Neural cell (in vitro differentiated cells): Measurements from ENCODE around the gene MAGI2. TPM values are rescaled to one million over a fixed set of nuclear protein-coding genes. Genes with fewer than 3 reads are reported as not detected.

ENCODE experiments used
- H2AFZ ChIP-seq: fragments of 200-600, 300-800 bp; sonication (generic), shearing (Covaris generic); 2 replicates; pipeline ENCODE4 v1.6.0; 2014; ENCODE audit warnings: low read depth, mild to moderate bottlenecking, antibody characterized with exemption, low read length, moderate library complexity
- H3F3A ChIP-seq: fragments of 200-600 bp; shearing (Covaris generic); 2 replicates; pipeline ENCODE4 v1.6.1; 2016; ENCODE audit warnings: mild to moderate bottlenecking, moderate library complexity, mixed read lengths, antibody characterized with exemption, low read length; ENCODE audit not compliant: insufficient read depth, poor library complexity, severe bottlenecking
- H3K27ac ChIP-seq: fragments of 200-600, 300-800 bp; sonication (generic), shearing (Covaris generic); 2 replicates; pipeline ENCODE4 v1.5.1; 2014; ENCODE audit warnings: mild to moderate bottlenecking, low read length, moderate library complexity
- H3K27me3 ChIP-seq: fragments of 300-800, 200-600 bp; sonication (generic), shearing (Covaris generic); 2 replicates; pipeline ENCODE4 v1.6.0; 2014; ENCODE audit warnings: mild to moderate bottlenecking, low read depth, low read length, moderate library complexity; ENCODE audit not compliant: insufficient read depth
- H3K36me3 ChIP-seq: fragments of 300-800, 200-600 bp; sonication (generic), shearing (Covaris generic); 2 replicates; pipeline ENCODE4 v1.5.1; 2014; ENCODE audit warnings: mild to moderate bottlenecking, antibody characterized with exemption, low read length, moderate library complexity; ENCODE audit not compliant: insufficient read depth
- H3K4me2 ChIP-seq: fragments of 300-800, 200-600 bp; sonication (generic), shearing (Covaris generic); 2 replicates; pipeline ENCODE4 v1.6.0; 2014; ENCODE audit warnings: mild to moderate bottlenecking, low read length
- H3K4me3 ChIP-seq: fragments of 300-800, 200-600 bp; sonication (generic), shearing (Covaris generic); 2 replicates; pipeline ENCODE4 v1.5.1; 2014; ENCODE audit warnings: mild to moderate bottlenecking, low read length, moderate library complexity
- H3K79me2 ChIP-seq: fragments of 200-600 bp; shearing (Covaris generic); replicated peaks from 2 replicates; pipeline ENCODE4 v1.6.0; 2014; ENCODE audit warnings: mild to moderate bottlenecking, low read length, moderate library complexity; ENCODE audit not compliant: insufficient read depth
- H3K9ac ChIP-seq: fragments of 300-800, 200-600 bp; sonication (generic), shearing (Covaris generic); 2 replicates; pipeline ENCODE4 v1.6.1; 2016; ENCODE audit warnings: mild to moderate bottlenecking, low read length, mixed read lengths
- H3K9me2 ChIP-seq: fragments of 200-600 bp; shearing (Covaris generic); 2 replicates; pipeline ENCODE4 v1.6.1; 2016; ENCODE audit warnings: mild to moderate bottlenecking, low read length, mixed read lengths; ENCODE audit not compliant: insufficient read depth
- H3K9me3 ChIP-seq: fragments of 200-600, 300-800 bp; sonication (generic), shearing (Covaris generic); 2 replicates; pipeline ENCODE4 v1.6.1; 2016; ENCODE audit warnings: mild to moderate bottlenecking, mixed run types, low read length, moderate library complexity, mixed read lengths
- H4K20me1 ChIP-seq: fragments of 200-600 bp; shearing (Covaris generic); 2 replicates; pipeline ENCODE4 v1.6.1; 2016; ENCODE audit warnings: mild to moderate bottlenecking, mixed run types; ENCODE audit not compliant: insufficient read depth
- EP300 ChIP-seq: fragments of 450-650 bp; conservative IDR thresholded peaks from 2 replicates; pipeline ENCODE4 v1.6.1; 2014; ENCODE audit warnings: antibody characterized with exemption, mild to moderate bottlenecking, moderate library complexity; ENCODE audit not compliant: poor library complexity, severe bottlenecking
- EZH2 ChIP-seq: fragments of 200-600, 300-800 bp; shearing (Covaris generic), sonication (generic); IDR thresholded peaks from 2 replicates; pipeline ENCODE4 v1.6.1; 2014; ENCODE audit warnings: antibody characterized with exemption, low read length, borderline replicate concordance, mild to moderate bottlenecking; ENCODE audit not compliant: insufficient read depth, poor library complexity, severe bottlenecking
- MXI1 ChIP-seq: fragments of 450-650 bp; conservative IDR thresholded peaks from 2 replicates; pipeline ENCODE4 v1.6.1; 2014; ENCODE audit warnings: antibody characterized with exemption, mild to moderate bottlenecking; ENCODE audit not compliant: poor library complexity, severe bottlenecking
- POLR2AphosphoS5 ChIP-seq: IDR thresholded peaks from 2 replicates; pipeline ENCODE4 v1.6.1; 2012
- RAD21 ChIP-seq: fragments of 450-650 bp; conservative IDR thresholded peaks from 2 replicates; pipeline ENCODE4 v1.6.1; 2014; ENCODE audit warnings: antibody characterized with exemption, mild to moderate bottlenecking, moderate library complexity
- SMC3 ChIP-seq: fragments of 450-650 bp; conservative IDR thresholded peaks from 2 replicates; pipeline ENCODE4 v1.6.1; 2014; ENCODE audit warnings: antibody characterized with exemption, mild to moderate bottlenecking, moderate library complexity; ENCODE audit not compliant: poor library complexity
- TAF1 ChIP-seq: IDR thresholded peaks from 2 replicates; pipeline ENCODE4 v1.6.1; 2012; ENCODE audit warnings: low read depth
- polyA plus RNA-seq: library from polyadenylated mRNA; depleted of rRNA; stranded (reverse); fragments of >200 nt; gene quantifications from 2 replicates; pipeline ENCODE4 v1.2.3, GENCODE V29; 2014
- TF ChIP-seq, protein P1 (sequence below): fragments of 450-650 bp; IDR thresholded peaks from 2 replicates; pipeline ENCODE4 v1.5.1; 2014; ENCODE audit warnings: antibody characterized with exemption, mild to moderate bottlenecking, moderate library complexity; ENCODE audit not compliant: poor library complexity, severe bottlenecking
- TF ChIP-seq, protein P2 (sequence below): IDR thresholded peaks from 2 replicates; pipeline ENCODE4 v1.6.1; 2012; ENCODE audit warnings: borderline replicate concordance

Gene MAGI2
- polyA plus RNA-seq, 1 donor from 2014 or later: 19.3 TPM

DNA sequence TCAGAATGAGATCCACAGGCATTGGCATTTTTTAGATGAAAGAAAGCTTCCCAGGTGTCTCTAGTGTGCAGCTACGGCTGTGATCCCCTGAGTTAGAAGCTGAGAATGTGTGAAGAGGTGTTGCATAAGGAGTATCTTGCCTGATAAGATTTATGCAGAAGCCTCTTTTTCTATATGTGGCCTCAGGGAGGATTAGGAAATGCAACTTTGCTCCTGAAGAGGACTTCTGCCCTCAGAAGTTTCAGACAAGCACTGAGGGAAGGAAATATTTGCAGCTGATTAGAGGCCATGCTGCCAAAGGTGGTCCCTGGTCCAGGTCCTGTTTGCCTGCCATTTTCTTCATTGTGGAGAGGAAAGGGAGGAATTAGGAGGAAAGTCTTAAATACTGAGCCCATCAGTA is 1103.1 kb downstream of the MAGI2 start:
- Histone ChIP-seq H3K79me2 (no peaks in the 10 kb centered on the region), H3K27ac (no peak overlapping the region), H3F3A (no peaks in the 10 kb centered on the region), H3K9me2 (no peaks in the 10 kb centered on the region), H4K20me1 (no peaks in the 10 kb centered on the region), H3K4me3 (no peak overlapping the region), H3K9me3 (no peaks in the 10 kb centered on the region), H2AFZ (no peak overlapping the region), H3K9ac (no peak overlapping the region), H3K4me2 (no peak overlapping the region), H3K36me3 (no peaks in the 10 kb centered on the region), H3K27me3 (no peaks in the 10 kb centered on the region)
- no peak for TF ChIP-seq EP300
- no peak for TF ChIP-seq SMC3
- TF ChIP-seq TAF1: no peak
- no peak for TF ChIP-seq RAD21
- no peak for TF ChIP-seq POLR2AphosphoS5
- TF ChIP-seq, protein P1, sequence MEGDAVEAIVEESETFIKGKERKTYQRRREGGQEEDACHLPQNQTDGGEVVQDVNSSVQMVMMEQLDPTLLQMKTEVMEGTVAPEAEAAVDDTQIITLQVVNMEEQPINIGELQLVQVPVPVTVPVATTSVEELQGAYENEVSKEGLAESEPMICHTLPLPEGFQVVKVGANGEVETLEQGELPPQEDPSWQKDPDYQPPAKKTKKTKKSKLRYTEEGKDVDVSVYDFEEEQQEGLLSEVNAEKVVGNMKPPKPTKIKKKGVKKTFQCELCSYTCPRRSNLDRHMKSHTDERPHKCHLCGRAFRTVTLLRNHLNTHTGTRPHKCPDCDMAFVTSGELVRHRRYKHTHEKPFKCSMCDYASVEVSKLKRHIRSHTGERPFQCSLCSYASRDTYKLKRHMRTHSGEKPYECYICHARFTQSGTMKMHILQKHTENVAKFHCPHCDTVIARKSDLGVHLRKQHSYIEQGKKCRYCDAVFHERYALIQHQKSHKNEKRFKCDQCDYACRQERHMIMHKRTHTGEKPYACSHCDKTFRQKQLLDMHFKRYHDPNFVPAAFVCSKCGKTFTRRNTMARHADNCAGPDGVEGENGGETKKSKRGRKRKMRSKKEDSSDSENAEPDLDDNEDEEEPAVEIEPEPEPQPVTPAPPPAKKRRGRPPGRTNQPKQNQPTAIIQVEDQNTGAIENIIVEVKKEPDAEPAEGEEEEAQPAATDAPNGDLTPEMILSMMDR: no peak
- TF ChIP-seq, protein P2, sequence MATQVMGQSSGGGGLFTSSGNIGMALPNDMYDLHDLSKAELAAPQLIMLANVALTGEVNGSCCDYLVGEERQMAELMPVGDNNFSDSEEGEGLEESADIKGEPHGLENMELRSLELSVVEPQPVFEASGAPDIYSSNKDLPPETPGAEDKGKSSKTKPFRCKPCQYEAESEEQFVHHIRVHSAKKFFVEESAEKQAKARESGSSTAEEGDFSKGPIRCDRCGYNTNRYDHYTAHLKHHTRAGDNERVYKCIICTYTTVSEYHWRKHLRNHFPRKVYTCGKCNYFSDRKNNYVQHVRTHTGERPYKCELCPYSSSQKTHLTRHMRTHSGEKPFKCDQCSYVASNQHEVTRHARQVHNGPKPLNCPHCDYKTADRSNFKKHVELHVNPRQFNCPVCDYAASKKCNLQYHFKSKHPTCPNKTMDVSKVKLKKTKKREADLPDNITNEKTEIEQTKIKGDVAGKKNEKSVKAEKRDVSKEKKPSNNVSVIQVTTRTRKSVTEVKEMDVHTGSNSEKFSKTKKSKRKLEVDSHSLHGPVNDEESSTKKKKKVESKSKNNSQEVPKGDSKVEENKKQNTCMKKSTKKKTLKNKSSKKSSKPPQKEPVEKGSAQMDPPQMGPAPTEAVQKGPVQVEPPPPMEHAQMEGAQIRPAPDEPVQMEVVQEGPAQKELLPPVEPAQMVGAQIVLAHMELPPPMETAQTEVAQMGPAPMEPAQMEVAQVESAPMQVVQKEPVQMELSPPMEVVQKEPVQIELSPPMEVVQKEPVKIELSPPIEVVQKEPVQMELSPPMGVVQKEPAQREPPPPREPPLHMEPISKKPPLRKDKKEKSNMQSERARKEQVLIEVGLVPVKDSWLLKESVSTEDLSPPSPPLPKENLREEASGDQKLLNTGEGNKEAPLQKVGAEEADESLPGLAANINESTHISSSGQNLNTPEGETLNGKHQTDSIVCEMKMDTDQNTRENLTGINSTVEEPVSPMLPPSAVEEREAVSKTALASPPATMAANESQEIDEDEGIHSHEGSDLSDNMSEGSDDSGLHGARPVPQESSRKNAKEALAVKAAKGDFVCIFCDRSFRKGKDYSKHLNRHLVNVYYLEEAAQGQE: no peak
- TF ChIP-seq EZH2: no peak
- TF ChIP-seq MXI1: no peak

DNA sequence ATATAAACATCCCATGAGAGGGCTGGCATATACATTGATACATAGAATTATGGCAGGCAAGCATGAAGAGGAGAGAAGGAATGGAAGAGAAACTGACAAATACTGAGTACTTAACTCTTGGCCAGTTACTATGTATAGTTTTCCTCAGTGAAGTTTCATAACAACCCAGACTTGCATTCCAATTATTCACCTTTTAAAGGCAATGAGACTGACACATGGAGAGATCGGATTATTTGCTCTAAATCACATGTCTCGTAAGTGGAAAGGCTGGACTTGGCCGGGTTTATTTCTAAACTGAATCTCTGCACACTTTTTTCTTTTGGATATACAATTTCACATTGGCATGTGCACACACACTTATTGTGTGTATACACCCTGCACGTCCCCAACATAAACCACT is 1106.6 kb downstream of the MAGI2 start:
- Histone ChIP-seq H3K9me3 (no peaks in the 10 kb centered on the region), H3K27me3 (no peaks in the 10 kb centered on the region), H3K4me3 (no peak overlapping the region), H3F3A (no peaks in the 10 kb centered on the region), H3K9ac (no peak overlapping the region), H2AFZ (no peak overlapping the region), H3K79me2 (no peaks in the 10 kb centered on the region), H4K20me1 (no peaks in the 10 kb centered on the region), H3K27ac (no peak overlapping the region), H3K36me3 (no peaks in the 10 kb centered on the region), H3K9me2 (no peaks in the 10 kb centered on the region), H3K4me2 (no peak overlapping the region)
- TF ChIP-seq RAD21: no peak
- TF ChIP-seq MXI1: no peak
- TF ChIP-seq TAF1: no peak
- no peak for TF ChIP-seq SMC3
- no peak for TF ChIP-seq EZH2
- TF ChIP-seq POLR2AphosphoS5: no peak
- TF ChIP-seq, protein P1: no peak
- TF ChIP-seq, protein P2: no peak
